GM12878 (cell line): ENCODE results near the gene MTMR3. TPM values are rescaled to one million over a fixed set of nuclear protein-coding genes. Genes with fewer than 3 reads are reported as not detected.

ENCODE experiments used
- ATAC-seq: fragments of 200-7000 bp; cut with Tn5 transposase; 3 replicates; pipeline ENCODE4 v1.9.1; 2020; ENCODE audit warnings: mild to moderate bottlenecking, moderate library complexity
- BruUV-seq: library from RNA; stranded (reverse); fragments of 400-500 nt; replicated peaks from 2 replicates; lab custom pipeline; 2021; lab: Mats Ljungman, UMichigan
- CTCF ChIA-PET: fragments of 300-600 bp; sonication (Branson Sonifier 250); formaldehyde crosslinking; extraction: SDS; loops from one replicate; lab custom pipeline; 2021; ENCODE audit warnings: inconsistent platforms; lab: Yijun Ruan, JAX
- POLR2A ChIA-PET: fragments of 350-600 bp; formaldehyde crosslinking; extraction: SDS; loops from one replicate; lab custom pipeline; 2021; ENCODE audit warnings: inconsistent platforms; lab: Charles Lee
- RAD21 ChIA-PET: fragments of 300-600 bp; sonication (Branson Sonifier 250); formaldehyde crosslinking; loops from one replicate; lab custom pipeline; 2023; ENCODE audit warnings: antibody characterized with exemption; ENCODE audit not compliant: unreplicated experiment; lab: Charles Lee
- SMC1A ChIA-PET: fragments of 300-600 bp; sonication (Branson Sonifier 250); formaldehyde crosslinking; loops from one replicate; lab custom pipeline; 2023; ENCODE audit not compliant: unreplicated experiment, uncharacterized antibody; lab: Charles Lee
- DNase-seq: peaks from one replicate; pipeline ENCODE4 v3.0.0-alpha.2; 2011; ENCODE audit warnings: low read depth, low spot score
- FAIRE-seq: peaks from 3 replicates; lab custom pipeline; 2011; peaks lifted over from hg19 to GRCh38; lab: Jason Lieb, UNC
- H2AFZ ChIP-seq: 2 replicates; pipeline ENCODE4 v1.6.0; 2011; ENCODE audit warnings: low read depth, low read length, control low read depth; ENCODE audit not compliant: control insufficient read depth
- H3K27ac ChIP-seq: 2 replicates; pipeline ENCODE4 v1.5.1; 2011; ENCODE audit warnings: control low read depth; ENCODE audit not compliant: control insufficient read depth, insufficient read depth
- H3K27me3 ChIP-seq, 2 experiments: replicated peaks in 1 of 2; 2 replicates each; pipeline versions ENCODE4 v1.6.0 to v1.6.1; 2011; ENCODE audit warnings: low read length in 1 of 2; ENCODE audit not compliant: control insufficient read depth in 2 of 2, insufficient read depth in 2 of 2
- H3K36me3 ChIP-seq, 2 experiments: 2 replicates each; pipeline ENCODE4 v1.5.1; 2011; ENCODE audit warnings: low read length in 1 of 2; ENCODE audit not compliant: control insufficient read depth in 2 of 2, insufficient read depth in 2 of 2
- H3K4me1 ChIP-seq: 2 replicates; pipeline ENCODE4 v1.6.1; 2011; ENCODE audit warnings: mild to moderate bottlenecking, low read length, moderate library complexity, mixed read lengths; ENCODE audit not compliant: control insufficient read depth, insufficient read depth
- H3K4me2 ChIP-seq: 2 replicates; pipeline ENCODE4 v1.6.0; 2011; ENCODE audit warnings: control low read depth; ENCODE audit not compliant: control insufficient read depth, insufficient read depth
- H3K4me3 ChIP-seq: fragments of 200-600 bp; sonication (generic); 2 replicates; pipeline ENCODE4 v1.5.1; 2016
- H3K79me2 ChIP-seq: 2 replicates; pipeline ENCODE4 v1.6.0; 2011; ENCODE audit warnings: low read length; ENCODE audit not compliant: control insufficient read depth, insufficient read depth
- H3K9ac ChIP-seq: 2 replicates; pipeline ENCODE4 v1.8.0; 2011; ENCODE audit warnings: low read length, control low read depth, mixed read lengths; ENCODE audit not compliant: control insufficient read depth, insufficient read depth
- H3K9me3 ChIP-seq: replicated peaks from 3 replicates; pipeline ENCODE4 v1.5.1; 2011; ENCODE audit warnings: mild to moderate bottlenecking, low read length; ENCODE audit not compliant: control insufficient read depth, insufficient read depth
- H4K20me1 ChIP-seq: 2 replicates; pipeline ENCODE4 v1.6.0; 2011; ENCODE audit not compliant: control insufficient read depth, insufficient read depth
- CBFB ChIP-seq: IDR thresholded peaks from 2 replicates; pipeline ENCODE4 v1.6.1; 2016; ENCODE audit warnings: antibody characterized with exemption, low read depth
- FOS ChIP-seq: IDR thresholded peaks from 3 replicates; pipeline ENCODE4 v1.6.1; 2011; ENCODE audit warnings: borderline replicate concordance; ENCODE audit not compliant: insufficient read length; ENCODE audit errors: extremely low read depth
- JUNB ChIP-seq: IDR thresholded peaks from 2 replicates; pipeline ENCODE4 v1.6.1; 2016; ENCODE audit warnings: antibody characterized with exemption, mild to moderate bottlenecking
- MYB ChIP-seq: fragments of 150-350 bp; IDR thresholded peaks from 2 replicates; pipeline ENCODE4 v1.6.1; 2014; ENCODE audit warnings: mild to moderate bottlenecking, low read depth, low read length, borderline replicate concordance
- PAX8 ChIP-seq: fragments of 450-650 bp; IDR thresholded peaks from 2 replicates; pipeline ENCODE4 v1.6.1; 2017; ENCODE audit warnings: mild to moderate bottlenecking, moderate library complexity
- PML ChIP-seq: IDR thresholded peaks from 2 replicates; pipeline ENCODE4 v1.6.1; 2012; ENCODE audit warnings: low read length, inconsistent platforms
- RCOR1 ChIP-seq: conservative IDR thresholded peaks from 2 replicates; pipeline ENCODE4 v1.6.1; 2012; ENCODE audit warnings: low read depth, low read length, improper control_type of control experiment
- SMAD5 ChIP-seq: IDR thresholded peaks from 2 replicates; pipeline ENCODE4 v1.6.1; 2016; ENCODE audit warnings: antibody characterized with exemption, low read depth
- ZNF384 ChIP-seq: IDR thresholded peaks from 2 replicates; pipeline ENCODE4 v1.6.1; 2012; ENCODE audit warnings: low read depth, mild to moderate bottlenecking, low read length, improper control_type of control experiment, borderline replicate concordance
- ZNF622 ChIP-seq: fragments of 450-650 bp; IDR thresholded peaks from 2 replicates; pipeline ENCODE4 v1.6.1; 2017; ENCODE audit warnings: mild to moderate bottlenecking, inconsistent platforms
- in situ Hi-C: fragments of 300-500 bp; cut with MboI; formaldehyde crosslinking; loops from 9 replicates; pipeline ENCODE4 v1.14.3; 2018; ENCODE audit warnings: mixed read lengths
- intact Hi-C: fragments of 100-400 bp; cut with micrococcal nuclease; formaldehyde crosslinking; loops from one replicate; pipeline ENCODE4 v1.14.2; 2022; ENCODE audit not compliant: unreplicated experiment
- polyA plus RNA-seq, 11 experiments: library from polyadenylated mRNA; depleted of rRNA in 4 of 11; unstranded in 6 of 11; stranded (reverse) in 5 of 11; fragments of >200 nt; fragmentation: Nextera tagmentation in 4 of 11; fragmentation: Illumina TruSeq in 1 of 11; extraction: Ambion mirVana in 4 of 11; extraction: Trizol in 1 of 11; gene quantifications; 1 replicate in 1 of 11; 2 replicates in 10 of 11; pipeline versions ENCODE4 v1.2.1 to v1.2.3, GENCODE V29; 2011 to 2016; ENCODE audit warnings: inconsistent platforms in 2 of 11, missing spikeins in 2 of 11, low read depth in 1 of 11
- total RNA-seq, 4 experiments: library from RNA; depleted of rRNA in 3 of 4; stranded (reverse); fragments of >200 nt in 3 of 4; fragmentation: Illumina TruSeq in 1 of 4; extraction: Trizol in 1 of 4; gene quantifications; 2 replicates each; pipeline versions ENCODE4 v1.2.1 to v1.2.3, GENCODE V29; 2013 to 2021
- TF ChIP-seq, protein P1 (sequence below): fragments of 450-650 bp; formaldehyde crosslinking; IDR thresholded peaks from 2 replicates; pipeline ENCODE4 v1.4.0; 2020; ENCODE audit warnings: mild to moderate bottlenecking, moderate library complexity
- TF ChIP-seq, protein P2 (sequence below): IDR thresholded peaks from 2 replicates; pipeline ENCODE4 v1.6.1; 2012; ENCODE audit warnings: low read depth, low read length, improper control_type of control experiment

MTMR3 gene
- total and polyA plus RNA-seq, 10 of the 15 experiments (the other 5 are each of a cell fraction or from before 2014, with no cell fraction given) = 1.4 to 23.7 (median 10.6) TPM

DNA sequence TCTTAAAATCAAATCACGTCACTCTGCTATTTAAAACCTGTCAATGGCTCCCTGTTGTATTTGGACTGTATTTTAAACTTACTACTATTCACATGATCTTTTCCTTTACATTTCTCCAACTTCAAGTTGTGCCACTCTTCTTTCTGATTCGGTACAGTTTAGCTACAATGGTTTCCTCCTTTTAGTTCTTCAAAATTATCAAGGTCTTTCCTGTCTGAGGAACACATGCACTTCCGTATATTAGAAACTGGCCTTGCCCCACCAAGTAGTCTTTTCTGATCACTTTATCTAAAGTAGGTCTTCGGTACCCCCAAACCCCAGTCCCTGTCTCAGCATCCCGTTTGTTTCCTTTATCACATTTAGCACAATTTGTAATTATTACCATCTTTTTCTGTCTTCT is 81.8 kb downstream of the MTMR3 start (continued):
- TF ChIP-seq, protein P1, sequence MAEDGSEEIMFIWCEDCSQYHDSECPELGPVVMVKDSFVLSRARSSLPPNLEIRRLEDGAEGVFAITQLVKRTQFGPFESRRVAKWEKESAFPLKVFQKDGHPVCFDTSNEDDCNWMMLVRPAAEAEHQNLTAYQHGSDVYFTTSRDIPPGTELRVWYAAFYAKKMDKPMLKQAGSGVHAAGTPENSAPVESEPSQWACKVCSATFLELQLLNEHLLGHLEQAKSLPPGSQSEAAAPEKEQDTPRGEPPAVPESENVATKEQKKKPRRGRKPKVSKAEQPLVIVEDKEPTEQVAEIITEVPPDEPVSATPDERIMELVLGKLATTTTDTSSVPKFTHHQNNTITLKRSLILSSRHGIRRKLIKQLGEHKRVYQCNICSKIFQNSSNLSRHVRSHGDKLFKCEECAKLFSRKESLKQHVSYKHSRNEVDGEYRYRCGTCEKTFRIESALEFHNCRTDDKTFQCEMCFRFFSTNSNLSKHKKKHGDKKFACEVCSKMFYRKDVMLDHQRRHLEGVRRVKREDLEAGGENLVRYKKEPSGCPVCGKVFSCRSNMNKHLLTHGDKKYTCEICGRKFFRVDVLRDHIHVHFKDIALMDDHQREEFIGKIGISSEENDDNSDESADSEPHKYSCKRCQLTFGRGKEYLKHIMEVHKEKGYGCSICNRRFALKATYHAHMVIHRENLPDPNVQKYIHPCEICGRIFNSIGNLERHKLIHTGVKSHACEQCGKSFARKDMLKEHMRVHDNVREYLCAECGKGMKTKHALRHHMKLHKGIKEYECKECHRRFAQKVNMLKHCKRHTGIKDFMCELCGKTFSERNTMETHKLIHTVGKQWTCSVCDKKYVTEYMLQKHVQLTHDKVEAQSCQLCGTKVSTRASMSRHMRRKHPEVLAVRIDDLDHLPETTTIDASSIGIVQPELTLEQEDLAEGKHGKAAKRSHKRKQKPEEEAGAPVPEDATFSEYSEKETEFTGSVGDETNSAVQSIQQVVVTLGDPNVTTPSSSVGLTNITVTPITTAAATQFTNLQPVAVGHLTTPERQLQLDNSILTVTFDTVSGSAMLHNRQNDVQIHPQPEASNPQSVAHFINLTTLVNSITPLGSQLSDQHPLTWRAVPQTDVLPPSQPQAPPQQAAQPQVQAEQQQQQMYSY (CRISPR knock-in tag) = no peak
- TF ChIP-seq JUNB (no peak), PML (no peak), ZNF622 (no peak), ZNF384 (no peak), MYB (no peak)

DNA sequence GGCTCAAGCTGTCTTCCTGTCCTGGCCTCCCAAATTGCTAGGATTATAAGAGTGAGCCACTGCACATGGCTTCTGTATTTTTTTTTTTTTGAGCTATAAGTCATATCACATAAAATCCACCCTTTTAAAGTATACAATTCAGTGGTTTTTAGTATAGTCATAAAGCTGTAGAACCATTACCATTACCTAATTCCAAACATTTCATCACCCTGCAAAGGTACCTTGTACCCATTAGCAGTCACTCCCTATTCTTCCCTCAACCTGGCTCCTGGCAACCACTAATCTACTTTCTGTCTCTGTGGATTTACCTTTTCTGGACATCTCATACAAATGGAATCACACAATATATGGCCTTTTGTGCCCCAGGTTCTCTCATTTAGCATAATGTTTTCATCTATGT is 84.5 kb downstream of the MTMR3 start:
- H3K27ac ChIP-seq = no peak overlapping the region
- SMC1A ChIA-PET = interaction anchor here (0.6 to 1.1 kb wide), 2 partner anchors 12 to 23 kb away, joined by 3 to 4 read pairs; no protein-coding TSS in a partner anchor
- H3K79me2 ChIP-seq = no peaks in the 10 kb centered on the region
- POLR2A ChIA-PET = no interaction called here
- in situ Hi-C loops (no loop called here), intact Hi-C loops (no loop called here)
- H3K36me3 ChIP-seq = no peaks in the 10 kb centered on the region; a peak in 1 of 4 replicates
- H4K20me1 ChIP-seq = no peaks in the 10 kb centered on the region
- no peaks in the 10 kb centered on the region for H3K4me1 ChIP-seq
- H3K27me3 ChIP-seq = no peaks in the 10 kb centered on the region
- ATAC-seq = no peak
- RAD21 ChIA-PET = no interaction called here
- no peak overlapping the region for H2AFZ ChIP-seq
- no TSS peak for BruUV-seq
- no peaks in the 10 kb centered on the region for H3K9me3 ChIP-seq
- FAIRE-seq = no peak
- CTCF ChIA-PET = no interaction called here
- DNase-seq = no peak
- no peak overlapping the region for H3K4me2 ChIP-seq
- no peak overlapping the region for H3K9ac ChIP-seq
- no peak for TF ChIP-seq CBFB
- no peak for TF ChIP-seq PAX8
- no peak for TF ChIP-seq FOS
- TF ChIP-seq RCOR1 = no peak
- no peak for TF ChIP-seq SMAD5
- TF ChIP-seq, protein P2, sequence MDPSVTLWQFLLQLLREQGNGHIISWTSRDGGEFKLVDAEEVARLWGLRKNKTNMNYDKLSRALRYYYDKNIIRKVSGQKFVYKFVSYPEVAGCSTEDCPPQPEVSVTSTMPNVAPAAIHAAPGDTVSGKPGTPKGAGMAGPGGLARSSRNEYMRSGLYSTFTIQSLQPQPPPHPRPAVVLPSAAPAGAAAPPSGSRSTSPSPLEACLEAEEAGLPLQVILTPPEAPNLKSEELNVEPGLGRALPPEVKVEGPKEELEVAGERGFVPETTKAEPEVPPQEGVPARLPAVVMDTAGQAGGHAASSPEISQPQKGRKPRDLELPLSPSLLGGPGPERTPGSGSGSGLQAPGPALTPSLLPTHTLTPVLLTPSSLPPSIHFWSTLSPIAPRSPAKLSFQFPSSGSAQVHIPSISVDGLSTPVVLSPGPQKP = no peak
- H3K4me3 ChIP-seq = no peak overlapping the region
